ENCODE data around the gene GADD45B.
"Not testable (repeated sequence)": the region's sequence is repeated elsewhere in the genome, so short reads cannot be mapped to it uniquely, and the experiment has no call there.

The GADD45B gene

GRCh38 chr19:2512523-2513431 lies 36.9 kb downstream of the GADD45B start:
- TF ChIP-seq TAF1 (IDR thresholded peaks at IDR 0.05; ENCODE audit: borderline replicate concordance, low read depth, low read length) (no peak), POLR2AphosphoS5 (IDR thresholded peaks at IDR 0.05; ENCODE audit: low read depth, low read length) (no peak), POLR2A (IDR thresholded peaks at IDR 0.05; ENCODE audit: low read depth, low read length) (no peak)
- no peak for FAIRE-seq
- no peak for DNase-seq (ENCODE audit: insufficient read length)

GRCh38 chr19:2514981-2515518 lies 39.1 kb downstream of the GADD45B start:
- FAIRE-seq, result no peak
- TF ChIP-seq POLR2A (IDR thresholded peaks at IDR 0.05; ENCODE audit: low read depth, low read length) (no peak), POLR2AphosphoS5 (IDR thresholded peaks at IDR 0.05; ENCODE audit: low read depth, low read length) (no peak), TAF1 (IDR thresholded peaks at IDR 0.05; ENCODE audit: borderline replicate concordance, low read depth, low read length) (no peak)
- DNase-seq (ENCODE audit: insufficient read length), result no peak

GRCh38 chr19:2516727-2517126 lies 40.8 kb downstream of the GADD45B start:
- TF ChIP-seq POLR2A (IDR thresholded peaks at IDR 0.05; ENCODE audit: low read depth, low read length), result no peak
- no peak for TF ChIP-seq TAF1 (IDR thresholded peaks at IDR 0.05; ENCODE audit: borderline replicate concordance, low read depth, low read length)
- no peak for TF ChIP-seq POLR2AphosphoS5 (IDR thresholded peaks at IDR 0.05; ENCODE audit: low read depth, low read length)
- no peak for FAIRE-seq
- no peak for DNase-seq (ENCODE audit: insufficient read length)

DNA sequence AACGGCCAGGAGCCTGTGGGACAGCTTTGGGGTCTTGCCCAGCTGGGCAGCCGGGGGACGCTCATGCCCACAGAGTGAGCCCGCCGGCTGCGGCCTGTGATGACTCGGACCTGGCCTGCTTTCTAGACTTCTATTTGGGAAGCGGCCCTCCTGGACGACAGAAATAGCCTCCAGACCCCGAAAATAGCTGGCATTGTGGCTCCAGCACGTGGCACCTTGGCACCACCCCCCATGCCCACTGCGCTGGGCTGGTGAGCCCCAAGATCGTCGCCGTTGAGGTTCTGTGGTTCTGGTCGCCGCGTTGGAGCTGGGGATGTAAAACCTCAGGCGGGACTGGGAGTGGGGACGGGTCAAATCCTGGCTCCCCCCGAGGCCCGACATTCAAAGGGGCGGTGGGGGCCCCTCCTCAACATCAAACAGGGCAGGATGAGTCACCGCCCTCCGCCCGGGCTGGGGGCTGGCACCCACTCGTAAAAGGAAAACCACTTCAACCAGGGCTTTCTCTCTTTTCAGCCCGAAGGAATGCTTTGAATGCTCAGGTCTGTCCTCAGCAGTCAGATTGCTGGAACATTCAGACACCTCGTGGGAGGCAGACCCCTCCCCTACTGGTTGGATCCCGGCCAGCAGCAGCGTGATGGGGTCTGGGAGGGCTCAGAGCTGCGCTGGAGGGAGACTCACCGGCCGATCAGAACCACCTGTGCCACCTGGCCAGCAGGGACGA lies 42.1 kb downstream of the GADD45B start:
- FAIRE-seq, result no peak

DNA sequence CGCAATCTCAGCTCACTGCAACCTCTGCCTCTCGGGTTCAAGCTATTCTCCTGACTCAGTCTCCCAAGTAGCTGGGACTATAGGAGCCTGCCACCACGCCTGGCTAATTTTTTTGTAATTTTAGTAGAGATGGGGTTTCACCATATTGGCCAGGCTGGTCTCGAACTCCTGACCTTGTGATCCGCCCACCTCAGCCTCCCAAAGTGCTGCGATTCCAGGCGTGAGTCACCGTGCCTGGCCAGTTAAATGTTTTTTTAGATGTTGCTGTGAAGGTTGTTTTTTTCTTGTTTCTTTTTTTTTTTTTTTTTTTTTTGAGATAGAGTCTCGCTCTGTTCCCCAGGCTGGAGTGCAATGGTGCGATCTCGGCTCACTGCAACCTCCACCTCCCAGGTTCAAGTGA lies 42.9 kb downstream of the GADD45B start:
- DNase-seq (ENCODE audit: insufficient read length); FAIRE-seq: not testable (repeated sequence)

More for the DNA sequence above, 42.1 kb downstream of the GADD45B start:
- no peak for DNase-seq (ENCODE audit: insufficient read length)
- TF ChIP-seq POLR2A (IDR thresholded peaks at IDR 0.05; ENCODE audit: low read depth, low read length) (no peak), TAF1 (IDR thresholded peaks at IDR 0.05; ENCODE audit: borderline replicate concordance, low read depth, low read length) (no peak), POLR2AphosphoS5 (IDR thresholded peaks at IDR 0.05; ENCODE audit: low read depth, low read length) (no peak)

- DNase-seq (ENCODE audit: insufficient read length), result no peak
- no peak for TF ChIP-seq POLR2A (IDR thresholded peaks at IDR 0.05; ENCODE audit: low read depth, low read length)
- TF ChIP-seq POLR2AphosphoS5 (IDR thresholded peaks at IDR 0.05; ENCODE audit: low read depth, low read length), result no peak
- no peak for TF ChIP-seq TAF1 (IDR thresholded peaks at IDR 0.05; ENCODE audit: borderline replicate concordance, low read depth, low read length)
- FAIRE-seq, result no peak
These were observed 43.6 kb downstream of the GADD45B start for GRCh38 chr19:2519482-2519881.

DNA sequence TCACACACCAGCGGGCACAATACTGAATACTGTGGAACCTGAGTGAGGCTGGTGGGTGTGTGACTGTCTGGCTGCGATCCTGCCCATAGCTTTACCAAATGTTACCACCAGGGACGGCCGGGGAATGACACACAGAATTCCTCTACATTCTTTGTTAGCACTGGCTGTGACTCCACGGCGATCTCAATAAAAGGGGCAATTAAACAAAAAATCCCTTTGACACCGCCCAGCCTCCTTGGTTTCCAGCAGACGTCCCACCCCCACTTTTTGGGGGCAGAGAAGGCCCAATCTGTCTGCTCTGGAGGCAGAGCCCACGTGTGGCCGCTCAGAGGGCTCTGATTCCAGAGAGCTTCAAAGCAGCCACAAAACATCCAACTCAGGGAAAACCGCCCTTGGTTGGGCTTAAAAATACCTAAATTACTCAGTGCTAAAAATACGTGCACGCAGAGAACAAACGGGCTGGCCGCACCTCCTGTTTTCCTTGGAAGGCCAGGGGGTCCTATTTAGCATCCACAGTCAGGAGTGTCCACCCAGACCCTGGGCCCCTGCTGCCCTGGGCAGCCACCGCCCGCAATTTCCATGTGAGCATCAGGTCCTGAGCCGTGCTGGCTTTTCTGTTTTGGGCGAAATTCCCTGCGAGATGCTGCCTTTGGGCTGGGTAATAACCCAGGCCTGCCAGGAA lies 47.8 kb downstream of the GADD45B start:
- no peak for FAIRE-seq
- no peak for TF ChIP-seq POLR2AphosphoS5 (IDR thresholded peaks at IDR 0.05; ENCODE audit: low read depth, low read length)
- TF ChIP-seq POLR2A (IDR thresholded peaks at IDR 0.05; ENCODE audit: low read depth, low read length), result no peak
- no peak for TF ChIP-seq TAF1 (IDR thresholded peaks at IDR 0.05; ENCODE audit: borderline replicate concordance, low read depth, low read length)
- DNase-seq (ENCODE audit: insufficient read length), result no peak

GRCh38 chr19:2524361-2524839 lies 48.5 kb downstream of the GADD45B start:
- TF ChIP-seq TAF1 (IDR thresholded peaks at IDR 0.05; ENCODE audit: borderline replicate concordance, low read depth, low read length) (no peak), POLR2AphosphoS5 (IDR thresholded peaks at IDR 0.05; ENCODE audit: low read depth, low read length) (no peak)
- DNase-seq (ENCODE audit: insufficient read length), result no peak
- no peak for FAIRE-seq

DNA sequence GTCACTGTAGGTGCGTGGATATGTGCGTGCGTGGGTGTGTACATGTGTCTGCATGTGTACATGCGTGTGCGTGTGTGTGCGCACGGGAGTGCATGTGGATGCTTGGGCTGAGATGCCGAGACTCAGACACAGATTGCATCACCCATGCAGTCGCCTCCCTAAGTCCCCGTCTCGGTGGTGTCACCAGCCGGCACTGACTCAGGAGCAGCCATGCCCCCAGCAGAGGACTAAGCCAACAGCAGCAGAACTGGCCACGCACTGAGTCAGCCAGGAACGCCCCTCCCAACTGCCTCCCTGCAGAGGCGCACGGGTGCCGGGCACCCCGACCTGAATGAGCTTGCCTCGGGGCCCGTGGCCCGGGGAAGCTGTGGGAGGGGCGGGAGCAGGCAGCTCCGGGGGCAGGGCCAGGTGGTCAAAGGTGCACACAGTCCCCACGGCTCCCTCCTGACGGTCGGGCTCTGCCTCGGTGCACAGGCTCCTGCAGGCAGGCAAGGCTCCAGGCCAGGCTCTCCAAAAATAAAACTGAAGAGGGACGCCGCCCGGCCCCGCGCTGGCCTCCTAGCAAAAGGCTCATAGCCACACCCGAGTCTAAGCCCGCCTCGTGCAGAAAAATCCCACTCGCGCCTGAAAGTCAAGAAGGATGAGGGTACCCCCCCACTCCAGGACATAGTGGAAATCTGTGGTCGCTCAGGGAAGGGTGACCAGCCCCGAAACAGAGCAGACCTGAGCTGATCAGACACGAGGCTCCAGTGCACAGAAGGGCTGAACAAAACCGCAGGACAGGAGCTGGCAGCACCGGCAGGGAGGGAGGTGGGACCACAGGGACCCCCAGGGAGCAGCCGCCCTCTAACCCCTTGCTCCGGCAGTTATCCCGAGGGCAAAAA lies 49.2 kb downstream of the GADD45B start:
- FAIRE-seq, result no peak

GRCh38 chr19:2527171-2527570 lies 51.2 kb downstream of the GADD45B start:
- TF ChIP-seq POLR2AphosphoS5 (IDR thresholded peaks at IDR 0.05; ENCODE audit: low read depth, low read length) (no peak), POLR2A (IDR thresholded peaks at IDR 0.05; ENCODE audit: low read depth, low read length) (no peak), TAF1 (IDR thresholded peaks at IDR 0.05; ENCODE audit: borderline replicate concordance, low read depth, low read length) (no peak)
- no peak for DNase-seq (ENCODE audit: insufficient read length)
- FAIRE-seq, result no peak

More for the DNA sequence above, 49.2 kb downstream of the GADD45B start:
- DNase-seq (ENCODE audit: insufficient read length), result no peak
- TF ChIP-seq POLR2A (IDR thresholded peaks at IDR 0.05; ENCODE audit: low read depth, low read length) (no peak), POLR2AphosphoS5 (IDR thresholded peaks at IDR 0.05; ENCODE audit: low read depth, low read length) (no peak), TAF1 (IDR thresholded peaks at IDR 0.05; ENCODE audit: borderline replicate concordance, low read depth, low read length) (no peak)

Data from GM12892 (cell line).